ENCODE results near the gene PPP3R1. TPM values are rescaled to one million over a fixed set of nuclear protein-coding genes. Genes with fewer than 3 reads are reported as not detected.

Gene PPP3R1
- total RNA-seq, 1 experiment from 2014 or later: 34.3 TPM

DNA sequence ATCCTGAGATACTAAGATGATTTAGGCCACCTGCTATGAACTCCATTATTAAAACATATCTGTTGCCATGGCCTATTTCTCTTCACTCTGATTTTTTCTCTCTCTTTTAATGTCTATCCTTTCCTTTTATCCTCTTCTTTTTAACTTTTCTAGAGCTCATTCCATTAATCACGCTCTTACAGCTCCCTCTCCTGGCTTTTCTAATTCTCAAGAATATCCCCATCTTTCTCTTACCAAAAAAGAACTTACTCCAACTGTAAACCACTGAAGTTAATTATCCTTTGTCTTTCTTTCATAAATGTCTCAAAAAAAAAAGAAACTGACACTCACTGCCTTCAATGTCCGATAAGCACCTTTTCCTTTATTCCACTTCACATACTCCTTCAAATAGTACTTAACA, 7.9 kb downstream of the PPP3R1 start:
- H3K36me3 ChIP-seq: peaks cover 19% of the 10 kb centered on the region
- DNase-seq: no peak
- H3K9me3 ChIP-seq: no peaks in the 10 kb centered on the region

DNA sequence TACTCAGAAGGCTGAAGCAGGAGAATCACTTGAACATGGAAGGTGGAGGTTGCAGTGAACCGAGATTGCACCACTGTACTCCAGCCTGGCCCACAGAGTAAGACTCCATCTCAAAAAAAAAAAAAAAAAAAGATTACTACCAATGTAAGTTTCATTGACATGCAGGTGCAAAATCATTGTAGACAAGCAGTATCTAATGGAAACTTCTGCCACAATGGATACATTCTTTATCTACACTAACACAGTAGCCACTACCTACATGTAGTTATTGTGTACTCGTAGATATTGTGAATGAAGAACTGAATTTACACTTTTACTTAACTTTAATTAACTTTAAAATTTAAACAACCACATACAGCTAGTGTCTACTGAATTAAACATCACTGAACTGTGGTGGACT, 10.6 kb downstream of the PPP3R1 start:
- Histone ChIP-seq H3K36me3 (peaks cover 11% of the 10 kb centered on the region), H3K9me3 (no peaks in the 10 kb centered on the region), H3K4me3 (no peak overlapping the region), H3K27me3 (no peaks in the 10 kb centered on the region)
- DNase-seq: no peak

More for the DNA sequence above, 7.9 kb downstream of the PPP3R1 start:
- Histone ChIP-seq H3K27me3 (no peaks in the 10 kb centered on the region), H3K4me3 (no peak overlapping the region)

DNA sequence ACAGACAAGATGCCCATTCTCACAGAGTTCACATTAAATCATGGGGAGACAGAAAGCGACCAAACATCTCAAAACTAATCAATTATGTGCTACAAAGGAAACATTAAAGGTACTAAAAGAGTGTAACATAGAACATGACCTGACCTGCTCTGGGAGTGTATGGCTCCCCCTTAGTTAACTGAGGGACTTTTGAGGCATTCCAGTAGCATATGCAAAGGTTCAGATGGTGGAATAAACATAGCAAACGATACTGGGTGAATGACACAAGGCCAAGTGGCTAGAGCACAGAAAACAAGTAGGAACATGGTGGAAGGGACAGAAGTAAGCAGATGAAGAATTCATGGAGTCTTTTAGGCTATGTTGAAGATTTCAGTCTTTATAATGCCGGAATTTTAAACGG, 11.9 kb downstream of the PPP3R1 start:
- Histone ChIP-seq H3K36me3 (peaks cover 11% of the 10 kb centered on the region), H3K9me3 (no peaks in the 10 kb centered on the region), H3K4me3 (no peak overlapping the region), H3K27me3 (no peaks in the 10 kb centered on the region)
- DNase-seq: no peak

DNA sequence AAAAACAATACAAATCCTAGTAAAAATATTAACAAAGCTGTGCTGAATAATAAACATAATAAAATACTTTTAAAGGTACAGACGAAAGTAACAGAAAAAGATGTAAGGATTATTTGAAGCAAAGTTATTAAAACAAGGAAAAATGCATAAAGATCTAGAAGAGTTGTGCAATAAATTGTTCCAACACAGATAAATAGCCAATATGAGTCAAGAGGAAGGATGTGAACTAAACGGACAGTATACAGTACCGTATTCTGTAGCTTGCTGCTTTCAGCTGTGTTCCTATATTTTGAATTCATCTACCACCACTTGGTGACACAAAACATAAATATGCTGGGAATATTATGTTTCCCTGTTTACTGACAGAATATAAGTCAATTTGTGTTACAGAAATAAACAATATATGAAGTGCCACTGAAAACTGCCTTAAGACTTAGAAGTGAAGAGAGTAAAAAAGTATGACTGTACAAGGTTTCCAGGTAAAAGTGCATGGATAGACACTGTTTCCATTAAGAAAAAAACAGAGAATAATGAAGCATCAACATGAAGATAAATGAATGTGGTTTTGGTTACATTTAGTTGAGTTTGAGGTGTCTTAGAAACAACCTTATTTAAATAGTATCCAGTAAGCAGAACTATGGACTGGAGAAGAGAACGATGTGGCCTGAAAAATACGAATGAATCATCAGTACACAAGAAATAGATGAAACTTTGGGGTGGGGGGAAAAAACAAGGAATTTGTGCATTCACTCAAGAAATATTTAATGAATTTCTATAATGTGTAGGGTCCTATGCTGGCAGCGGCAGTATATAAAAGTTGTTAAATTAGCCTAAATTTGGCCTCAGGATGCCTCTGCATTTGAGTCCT, 13.1 kb downstream of the PPP3R1 start:
- peaks cover 9% of the 10 kb centered on the region for H3K36me3 ChIP-seq
- no peaks in the 10 kb centered on the region for H3K9me3 ChIP-seq
- no peaks in the 10 kb centered on the region for H3K27me3 ChIP-seq
- no peak for DNase-seq
- H3K4me3 ChIP-seq: no peak overlapping the region

DNA sequence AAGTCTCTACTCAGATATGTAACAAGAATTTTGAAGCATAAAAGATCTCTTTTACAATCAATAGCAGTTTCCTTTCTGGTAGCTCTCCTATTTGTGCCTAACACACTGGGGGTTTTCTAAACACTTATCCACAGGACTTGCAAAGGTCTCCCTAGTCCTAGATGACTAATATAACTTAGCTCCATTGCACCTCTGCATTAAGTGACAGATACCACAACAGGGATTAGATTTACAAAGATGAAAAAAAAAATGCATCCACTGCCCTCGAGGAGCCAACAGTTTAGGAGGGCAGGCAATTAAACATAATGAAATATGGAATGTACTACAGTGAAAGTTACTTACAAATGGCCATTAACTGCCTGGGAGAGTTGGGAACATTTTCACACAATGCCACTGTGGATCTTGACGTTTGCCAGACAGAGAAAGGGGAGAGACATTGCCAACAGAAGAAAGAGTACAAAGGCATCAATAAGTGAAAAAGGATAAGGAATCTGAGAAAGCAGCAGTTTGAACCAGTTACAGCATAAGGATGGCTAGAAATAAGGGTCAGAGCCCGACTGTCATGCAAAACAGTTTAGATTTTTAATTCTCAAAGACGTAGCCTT, 14.3 kb downstream of the PPP3R1 start:
- DNase-seq: no peak
- no peaks in the 10 kb centered on the region for H3K9me3 ChIP-seq
- no peak overlapping the region for H3K4me3 ChIP-seq
- H3K27me3 ChIP-seq: no peaks in the 10 kb centered on the region
- H3K36me3 ChIP-seq: peaks cover 7% of the 10 kb centered on the region

DNA sequence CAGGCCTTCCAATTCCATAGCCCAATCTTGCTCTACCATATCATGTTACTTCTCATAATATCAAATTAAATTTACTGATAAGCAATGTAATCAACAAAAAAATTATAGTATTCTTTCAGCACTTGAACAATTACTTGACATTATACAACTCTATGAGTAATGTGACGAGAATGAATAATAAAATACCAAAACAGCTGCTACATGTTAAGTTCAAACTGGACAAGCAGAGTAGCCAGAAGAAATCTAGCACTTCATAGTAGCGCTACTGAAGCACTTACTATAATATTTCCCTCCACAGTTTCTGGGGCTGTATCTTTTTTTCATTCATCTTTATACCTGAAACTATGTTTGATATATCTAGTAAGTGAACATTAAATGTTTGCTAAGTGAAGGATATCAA, 14.9 kb downstream of the PPP3R1 start:
- Histone ChIP-seq H3K9me3 (no peaks in the 10 kb centered on the region), H3K27me3 (no peaks in the 10 kb centered on the region), H3K36me3 (peaks cover 7% of the 10 kb centered on the region), H3K4me3 (no peak overlapping the region)
- no peak for DNase-seq

DNA sequence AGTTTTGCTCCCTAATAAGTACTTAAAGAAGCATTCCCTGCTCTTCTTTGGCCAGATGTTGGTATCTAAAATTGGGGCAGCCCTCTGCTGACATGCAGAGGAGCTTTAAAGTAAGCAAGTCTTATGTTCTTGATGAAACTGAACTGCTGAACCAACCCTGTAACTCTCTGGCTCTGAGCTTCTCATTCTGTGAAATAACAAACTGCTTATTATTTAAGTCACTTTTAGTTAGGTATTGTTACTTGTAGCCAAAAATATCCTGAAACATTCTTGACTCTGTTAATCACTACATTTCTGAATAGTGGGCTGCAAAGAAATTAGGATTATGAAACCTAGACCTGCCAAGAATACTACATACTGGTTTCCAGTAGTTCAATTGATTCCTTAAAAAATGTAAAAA, 15.5 kb downstream of the PPP3R1 start:
- no peak for DNase-seq
- no peak overlapping the region for H3K4me3 ChIP-seq
- H3K36me3 ChIP-seq: peaks cover 7% of the 10 kb centered on the region
- no peaks in the 10 kb centered on the region for H3K9me3 ChIP-seq
- no peaks in the 10 kb centered on the region for H3K27me3 ChIP-seq

DNA sequence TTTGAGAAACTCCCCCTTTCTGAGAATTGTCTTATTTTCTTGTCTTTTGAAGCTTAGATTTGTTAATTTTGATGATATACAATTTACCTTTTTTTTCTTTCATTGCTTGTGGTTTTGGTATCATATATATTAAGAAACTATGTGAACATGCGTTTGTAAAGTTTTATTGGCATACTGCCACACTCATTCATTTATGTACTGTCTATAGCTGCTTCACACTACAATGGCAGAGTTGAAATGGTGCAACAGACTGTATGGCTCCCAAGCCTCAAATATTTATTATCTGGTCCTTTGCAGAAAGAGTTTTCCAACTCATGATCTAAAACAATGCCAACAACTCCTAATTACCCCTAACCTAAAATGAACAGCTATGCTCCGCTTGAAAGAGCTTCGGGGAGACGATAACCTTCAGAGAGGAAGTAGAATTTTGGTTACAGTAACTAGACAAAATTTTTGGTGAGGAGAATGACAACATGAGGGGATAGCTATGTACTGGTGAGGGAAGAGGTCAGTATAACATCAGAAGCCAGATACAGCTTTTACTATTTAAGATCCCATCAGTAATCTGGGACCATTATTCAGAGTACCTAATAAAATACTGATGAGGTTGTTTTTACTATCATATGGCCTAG, 16.1 kb downstream of the PPP3R1 start:
- H3K4me3 ChIP-seq: no peak overlapping the region
- no peaks in the 10 kb centered on the region for H3K27me3 ChIP-seq
- H3K9me3 ChIP-seq: no peaks in the 10 kb centered on the region
- H3K36me3 ChIP-seq: peaks cover 7% of the 10 kb centered on the region
- no peak for DNase-seq

DNA sequence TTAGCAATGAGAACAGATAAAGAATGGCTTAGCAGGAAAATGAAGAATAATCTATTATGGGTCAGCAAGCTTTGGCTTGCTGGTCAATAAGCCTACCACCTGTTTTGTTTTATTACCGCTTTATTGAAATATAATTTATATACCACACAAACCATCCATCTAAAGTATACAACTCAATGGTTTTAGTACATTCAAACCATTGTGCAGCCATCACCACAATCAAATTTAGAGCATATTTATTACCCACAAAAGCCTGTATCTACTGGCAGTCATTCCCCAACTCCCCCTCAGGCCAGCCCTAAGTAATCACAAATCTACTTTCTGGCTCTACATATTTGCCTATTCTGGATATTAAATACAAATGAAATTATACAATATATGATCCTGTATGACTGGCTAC, 17.2 kb downstream of the PPP3R1 start:
- Histone ChIP-seq H3K36me3 (peaks cover 4% of the 10 kb centered on the region), H3K9me3 (no peaks in the 10 kb centered on the region), H3K4me3 (no peak overlapping the region), H3K27me3 (no peaks in the 10 kb centered on the region)
- no peak for DNase-seq

DNA sequence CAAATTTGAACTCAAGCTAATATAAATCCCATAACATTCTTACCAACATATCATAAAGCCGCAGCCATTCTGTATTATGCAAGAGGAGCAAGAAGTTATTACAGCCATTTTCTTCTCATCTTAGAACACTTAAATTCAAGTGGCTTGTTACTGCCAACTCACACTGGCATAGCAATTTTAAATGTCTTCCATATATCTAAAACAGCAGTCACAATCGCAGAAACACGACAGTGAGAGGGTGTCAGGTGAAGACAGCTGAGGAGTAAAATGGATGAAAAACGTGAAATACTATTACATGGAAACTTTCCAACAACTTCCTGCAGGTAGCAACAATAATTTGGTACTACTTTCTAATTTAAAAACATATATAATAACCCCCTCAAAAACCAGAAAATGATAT, 17.9 kb downstream of the PPP3R1 start:
- Histone ChIP-seq H3K4me3 (no peak overlapping the region), H3K9me3 (no peaks in the 10 kb centered on the region), H3K27me3 (no peaks in the 10 kb centered on the region), H3K36me3 (peaks cover 4% of the 10 kb centered on the region)
- no peak for DNase-seq

DNA sequence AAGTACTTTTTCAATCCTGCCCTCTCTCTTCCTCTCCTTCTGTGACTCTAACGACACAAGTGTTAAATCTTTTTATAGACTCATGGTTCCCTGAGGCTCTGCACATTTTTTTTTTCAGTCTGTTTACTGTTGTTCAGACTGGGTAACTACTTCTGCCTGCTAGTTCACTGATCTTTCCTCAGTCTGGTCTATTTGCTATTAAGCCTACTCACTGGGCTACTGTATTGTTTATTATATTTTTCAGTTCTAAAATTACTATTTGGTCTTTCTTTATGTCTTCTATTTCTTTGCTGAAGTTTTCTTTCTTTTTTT, 21.3 kb downstream of the PPP3R1 start:
- Histone ChIP-seq H3K9me3 (no peaks in the 10 kb centered on the region), H3K4me3 (no peak overlapping the region), H3K27me3 (no peaks in the 10 kb centered on the region), H3K36me3 (no peaks in the 10 kb centered on the region; the same call in 1 of the 2 replicates)
- no peak for DNase-seq

DNA sequence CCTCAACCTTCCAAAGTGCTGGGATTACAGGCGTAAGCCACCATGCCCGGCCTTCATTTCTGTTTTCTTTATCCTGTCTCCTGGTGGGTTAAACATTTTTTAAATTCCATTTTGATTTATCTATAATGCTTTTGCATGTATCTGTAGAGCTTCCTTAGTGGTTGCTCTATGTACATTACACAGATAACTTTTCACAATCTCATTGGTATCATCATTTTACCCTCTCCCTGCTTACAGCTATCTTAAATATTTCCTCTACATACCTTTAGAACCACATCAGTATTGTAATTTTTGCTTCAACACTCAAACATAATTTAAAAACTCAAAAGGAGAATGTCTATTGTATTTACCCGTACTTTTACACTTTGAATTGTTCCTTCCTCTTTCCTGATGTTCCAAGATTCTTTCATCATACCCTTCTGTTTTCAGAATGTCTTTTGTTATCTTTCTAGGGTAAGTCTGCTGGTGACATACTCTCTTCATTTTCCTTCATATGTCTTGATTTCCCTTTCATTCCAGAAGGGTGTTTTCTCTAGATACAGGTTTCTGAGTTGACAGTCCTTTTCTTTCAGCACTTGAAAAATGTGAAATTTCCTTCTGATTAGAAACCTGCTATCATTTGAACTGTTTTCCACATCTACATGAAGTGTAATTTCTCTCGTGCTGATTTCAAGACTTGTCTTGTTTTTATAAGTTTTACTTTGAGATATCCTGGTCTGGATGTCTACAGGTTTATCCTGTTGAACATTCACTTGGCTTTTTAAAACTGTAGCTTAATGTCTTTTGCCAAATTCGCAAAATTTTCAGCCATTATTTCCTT, 21.9 kb downstream of the PPP3R1 start:
- Histone ChIP-seq H3K4me3 (no peak overlapping the region), H3K9me3 (no peaks in the 10 kb centered on the region), H3K27me3 (no peaks in the 10 kb centered on the region), H3K36me3 (peaks cover 4% of the 10 kb centered on the region)
- no peak for DNase-seq

DNA sequence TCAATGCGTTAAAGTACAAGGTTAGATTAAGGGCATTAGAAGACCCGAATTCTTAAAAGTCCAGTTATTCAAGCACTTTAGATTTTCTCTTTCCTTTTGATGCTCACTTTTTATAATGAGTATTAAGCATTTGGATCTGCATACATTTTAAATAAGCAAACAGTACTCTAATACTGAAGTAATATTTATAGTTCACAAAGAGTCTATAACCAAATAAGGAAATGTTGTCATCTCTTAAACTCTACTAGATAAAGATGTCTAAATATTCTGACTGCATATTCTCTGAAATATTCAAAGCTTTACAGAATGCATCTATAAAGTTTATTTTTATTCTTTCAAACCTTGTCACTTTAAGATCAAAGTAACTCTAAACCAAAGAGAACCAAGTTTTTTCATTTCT, 25.5 kb downstream of the PPP3R1 start:
- Histone ChIP-seq H3K27me3 (no peaks in the 10 kb centered on the region), H3K4me3 (no peak overlapping the region), H3K36me3 (peaks cover 14% of the 10 kb centered on the region), H3K9me3 (no peaks in the 10 kb centered on the region)
- DNase-seq: no peak

DNA sequence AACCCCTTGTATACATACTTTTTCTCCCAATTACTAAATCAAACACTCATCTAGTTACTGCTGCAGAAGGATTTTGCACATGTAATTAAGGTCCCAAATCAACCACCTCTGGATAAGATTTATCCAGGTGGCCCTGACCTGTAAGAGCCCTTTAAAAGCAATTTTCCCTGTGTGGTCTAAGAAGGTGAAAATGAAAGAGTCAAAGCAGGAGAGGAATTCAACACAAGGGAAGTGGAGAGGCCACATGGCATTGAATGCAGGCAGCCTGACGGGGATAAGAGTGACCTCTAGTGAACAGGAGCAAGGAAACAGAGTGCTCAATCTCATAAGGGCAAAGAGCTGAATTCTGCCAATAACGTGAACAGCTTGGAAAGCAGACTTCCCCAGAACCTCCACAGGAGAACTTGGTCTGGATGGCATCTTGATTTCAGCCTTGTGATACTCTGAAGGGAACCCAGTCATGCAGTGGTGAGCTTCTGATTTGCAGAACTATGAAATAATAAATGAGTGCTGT, 27.2 kb downstream of the PPP3R1 start:
- H3K9me3 ChIP-seq: no peaks in the 10 kb centered on the region
- no peaks in the 10 kb centered on the region for H3K27me3 ChIP-seq
- peaks cover 25% of the 10 kb centered on the region for H3K36me3 ChIP-seq
- no peak overlapping the region for H3K4me3 ChIP-seq
- peak; percentile 14 for DNase-seq

DNA sequence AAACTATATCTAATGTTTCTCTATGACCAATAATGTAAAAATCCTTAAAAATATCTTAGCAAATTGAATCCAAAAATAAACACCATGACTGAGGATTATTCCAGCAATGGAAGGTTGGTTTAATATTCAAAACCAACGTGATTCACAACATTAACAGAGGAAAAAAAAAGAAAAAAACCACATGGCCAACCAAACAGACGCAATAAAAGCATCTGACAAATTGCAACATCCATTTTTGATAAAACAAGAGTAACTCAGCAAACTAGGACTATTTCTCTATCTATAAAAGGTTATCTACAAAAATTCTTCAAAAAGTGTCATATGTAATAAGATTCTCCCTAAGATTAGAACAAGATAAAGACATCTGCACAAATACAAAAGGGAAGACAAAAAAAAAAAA, 28.9 kb downstream of the PPP3R1 start:
- Histone ChIP-seq H3K36me3 (peaks cover 27% of the 10 kb centered on the region), H3K4me3 (no peak overlapping the region), H3K9me3 (no peaks in the 10 kb centered on the region), H3K27me3 (no peaks in the 10 kb centered on the region)
- DNase-seq: no peak

DNA sequence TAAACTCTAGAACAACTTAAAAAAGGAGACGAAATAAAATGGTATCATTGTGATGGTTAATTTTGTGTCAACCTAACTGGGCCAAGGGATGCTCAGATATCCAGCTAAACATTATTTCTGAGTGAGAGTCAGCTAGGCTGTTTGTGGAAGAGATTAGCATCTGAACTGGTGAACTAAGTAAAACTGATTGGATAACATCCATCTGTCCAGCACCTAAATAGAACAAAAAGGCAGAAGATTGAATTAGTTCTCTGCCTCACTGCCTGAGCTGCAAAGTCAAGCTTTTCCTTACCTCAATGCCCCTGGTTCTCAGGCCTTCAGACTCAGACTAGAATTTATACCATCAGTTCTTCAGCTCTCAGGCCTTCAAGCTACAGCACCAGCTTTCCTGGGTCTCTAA, 30.0 kb downstream of the PPP3R1 start:
- no peaks in the 10 kb centered on the region for H3K9me3 ChIP-seq
- DNase-seq: no peak
- H3K4me3 ChIP-seq: no peak overlapping the region
- H3K27me3 ChIP-seq: no peaks in the 10 kb centered on the region
- peaks cover 27% of the 10 kb centered on the region for H3K36me3 ChIP-seq

DNA sequence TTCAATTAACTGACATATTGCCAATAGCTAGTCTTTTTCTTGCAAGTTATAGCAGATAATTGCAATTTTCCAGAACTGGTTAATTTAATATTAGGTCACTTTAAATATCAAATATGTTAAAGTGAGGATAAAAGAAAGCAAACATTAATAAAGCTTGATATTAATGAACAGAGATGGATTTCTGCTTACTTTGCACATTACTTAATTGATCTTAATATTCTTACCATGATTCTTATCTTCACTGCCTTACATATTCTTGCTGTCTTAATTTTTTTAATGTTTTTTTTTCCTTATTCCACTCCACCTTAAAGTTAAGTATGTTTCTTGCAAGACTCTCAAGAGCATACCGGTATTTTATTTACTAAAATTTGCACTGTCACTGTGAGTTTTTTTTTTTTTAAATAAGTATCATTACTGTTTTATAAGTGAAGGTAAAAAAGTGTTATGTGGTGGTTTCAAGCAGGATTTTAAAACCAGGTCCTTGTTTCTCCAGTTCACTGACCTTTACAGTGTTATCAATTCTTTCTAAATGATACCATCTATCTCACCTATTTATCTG, 33.9 kb downstream of the PPP3R1 start:
- peaks cover 34% of the 10 kb centered on the region for H3K36me3 ChIP-seq
- no peak for DNase-seq
- no peak overlapping the region for H3K4me3 ChIP-seq
- no peaks in the 10 kb centered on the region for H3K9me3 ChIP-seq
- H3K27me3 ChIP-seq: no peaks in the 10 kb centered on the region

Data from MG63 (cell line).